SU-DHL-6 (cell line): ENCODE data around the gene NTRK1.

Experiments
- EZH2phosphoT487 ChIP-seq: fragments of 200-600 bp; sonication (generic), shearing (Covaris generic); conservative IDR thresholded peaks from 2 replicates; pipeline ENCODE4 v1.6.1; 2018; ENCODE audit warnings: mild to moderate bottlenecking, antibody characterized with exemption, low read length, moderate library complexity, mixed read lengths
- TF ChIP-seq, protein P1 (sequence below): fragments of 200-600 bp; sonication (generic); IDR thresholded peaks from one replicate; pipeline ENCODE4 v1.5.1; 2017; ENCODE audit warnings: antibody characterized with exemption, mild to moderate bottlenecking, low read length, moderate library complexity; ENCODE audit not compliant: insufficient read depth, poor library complexity, severe bottlenecking

DNA sequence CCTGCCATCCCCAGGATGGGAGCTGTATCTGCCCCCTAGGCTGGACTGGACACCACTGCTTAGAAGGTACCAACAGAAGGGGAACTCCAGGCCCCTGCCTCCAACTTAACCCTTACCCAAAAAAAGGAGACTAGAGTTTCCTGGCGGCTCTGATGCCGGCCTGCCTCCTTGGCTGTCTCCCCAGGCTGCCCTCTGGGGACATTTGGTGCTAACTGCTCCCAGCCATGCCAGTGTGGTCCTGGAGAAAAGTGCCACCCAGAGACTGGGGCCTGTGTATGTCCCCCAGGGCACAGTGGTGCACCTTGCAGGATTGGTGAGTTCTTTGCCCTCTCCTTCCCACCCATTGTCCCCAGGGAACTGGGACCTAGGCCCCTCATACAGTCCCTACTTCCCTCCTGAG is 51.6 kb downstream of the NTRK1 start:
- TF ChIP-seq, protein P1, sequence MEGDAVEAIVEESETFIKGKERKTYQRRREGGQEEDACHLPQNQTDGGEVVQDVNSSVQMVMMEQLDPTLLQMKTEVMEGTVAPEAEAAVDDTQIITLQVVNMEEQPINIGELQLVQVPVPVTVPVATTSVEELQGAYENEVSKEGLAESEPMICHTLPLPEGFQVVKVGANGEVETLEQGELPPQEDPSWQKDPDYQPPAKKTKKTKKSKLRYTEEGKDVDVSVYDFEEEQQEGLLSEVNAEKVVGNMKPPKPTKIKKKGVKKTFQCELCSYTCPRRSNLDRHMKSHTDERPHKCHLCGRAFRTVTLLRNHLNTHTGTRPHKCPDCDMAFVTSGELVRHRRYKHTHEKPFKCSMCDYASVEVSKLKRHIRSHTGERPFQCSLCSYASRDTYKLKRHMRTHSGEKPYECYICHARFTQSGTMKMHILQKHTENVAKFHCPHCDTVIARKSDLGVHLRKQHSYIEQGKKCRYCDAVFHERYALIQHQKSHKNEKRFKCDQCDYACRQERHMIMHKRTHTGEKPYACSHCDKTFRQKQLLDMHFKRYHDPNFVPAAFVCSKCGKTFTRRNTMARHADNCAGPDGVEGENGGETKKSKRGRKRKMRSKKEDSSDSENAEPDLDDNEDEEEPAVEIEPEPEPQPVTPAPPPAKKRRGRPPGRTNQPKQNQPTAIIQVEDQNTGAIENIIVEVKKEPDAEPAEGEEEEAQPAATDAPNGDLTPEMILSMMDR, result no peak
- no peak for TF ChIP-seq EZH2phosphoT487
